Measurements from ENCODE around the gene TEAD1. TPM values are rescaled to one million over a fixed set of nuclear protein-coding genes. Genes with fewer than 3 reads are reported as not detected.

Gene TEAD1
- total RNA-seq, 1 donor from 2014 or later: 27.1 TPM

DNA sequence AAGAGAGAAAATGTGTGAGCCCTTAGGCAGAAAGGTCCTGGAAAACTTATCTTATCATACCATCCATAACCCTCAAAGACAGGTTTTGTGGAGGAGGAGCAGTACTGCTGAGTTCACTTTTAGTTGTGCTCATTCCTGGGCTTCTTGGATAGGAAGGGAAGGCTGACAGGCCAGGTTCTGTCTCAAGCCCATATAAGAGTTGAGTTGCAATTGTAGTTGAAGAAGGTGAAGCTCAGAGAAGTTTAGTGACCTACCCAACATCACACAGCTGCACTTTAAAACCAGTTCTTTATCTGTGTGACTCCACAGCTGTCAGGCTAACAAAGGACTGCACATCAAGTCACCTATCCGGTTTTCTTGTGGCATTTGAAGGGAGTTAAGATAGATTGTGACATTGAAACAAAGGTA is 13.0 kb downstream of the TEAD1 start:
- no peak for DNase-seq

DNA sequence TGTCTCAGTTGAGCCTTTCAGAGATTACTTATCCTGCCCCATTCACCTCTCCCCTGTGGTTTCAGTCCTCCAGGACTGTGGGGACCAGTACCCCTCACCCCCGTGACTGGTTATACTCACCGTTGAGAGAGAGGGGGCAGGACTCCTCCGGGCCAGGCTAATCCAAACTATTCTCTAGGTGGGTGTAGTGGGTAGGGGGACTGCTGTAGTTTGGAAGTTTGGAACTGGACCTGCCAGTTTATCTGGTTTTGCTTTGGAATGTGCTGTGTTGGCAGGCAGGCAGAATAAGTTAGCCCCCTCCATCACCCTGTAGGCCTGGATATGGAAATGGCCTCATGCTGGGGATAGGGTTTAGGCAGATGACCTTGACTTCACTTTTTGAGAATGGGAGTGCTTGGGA is 13.5 kb downstream of the TEAD1 start:
- DNase-seq: no peak

DNA sequence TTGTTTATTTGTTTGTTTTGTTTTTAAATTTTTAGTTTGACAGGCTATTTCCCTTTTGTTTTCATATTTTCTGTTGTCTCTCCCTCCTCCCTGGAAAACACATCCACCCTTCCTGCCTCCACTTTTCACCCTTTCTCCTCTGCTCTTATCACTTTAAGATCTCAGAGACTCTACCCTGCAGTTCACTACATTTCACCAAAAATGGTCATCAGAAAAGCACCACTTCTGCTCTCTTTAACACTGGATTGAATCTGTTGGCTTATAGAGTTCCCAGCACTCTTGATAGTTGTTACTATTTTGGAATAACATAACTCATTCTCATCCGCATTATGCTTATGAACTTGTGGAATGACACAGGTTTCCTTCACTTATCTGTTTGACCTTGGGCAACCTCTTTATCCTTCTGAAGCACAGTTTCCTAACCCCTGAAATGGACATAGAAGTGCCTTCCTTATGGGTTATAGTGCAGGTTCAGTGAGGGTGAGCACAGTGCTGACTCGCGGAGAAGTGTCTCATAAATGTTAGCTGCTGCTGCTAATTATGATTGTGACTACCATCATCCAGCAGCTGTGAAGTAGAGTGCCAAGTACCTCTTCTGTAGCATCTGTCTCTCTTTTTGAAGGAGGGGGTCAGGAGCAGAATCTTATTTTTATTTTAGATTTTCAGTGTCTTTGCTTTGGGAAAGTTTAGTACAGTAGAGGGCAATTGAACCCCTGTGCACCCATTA is 15.0 kb downstream of the TEAD1 start:
- DNase-seq: no peak

DNA sequence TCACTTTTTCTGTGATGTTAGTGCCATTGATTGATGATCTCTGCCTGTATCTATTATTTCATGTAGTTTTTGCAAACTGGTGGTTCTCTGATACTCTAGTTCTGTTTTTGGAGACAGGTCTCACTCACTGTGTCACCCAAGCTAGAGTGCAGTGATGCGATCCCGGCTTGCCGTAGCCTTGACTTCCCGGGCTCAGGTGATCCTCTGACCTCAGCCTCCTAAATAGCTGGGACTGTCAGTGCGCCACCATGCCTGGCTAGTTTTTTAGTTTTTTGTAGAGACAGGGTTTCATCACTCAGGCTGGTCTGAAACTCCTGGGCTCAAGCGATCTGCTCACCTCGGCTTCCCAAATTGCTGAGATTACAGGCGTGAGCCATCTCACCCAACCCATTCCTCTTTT is 16.4 kb downstream of the TEAD1 start:
- DNase-seq: no peak

DNA sequence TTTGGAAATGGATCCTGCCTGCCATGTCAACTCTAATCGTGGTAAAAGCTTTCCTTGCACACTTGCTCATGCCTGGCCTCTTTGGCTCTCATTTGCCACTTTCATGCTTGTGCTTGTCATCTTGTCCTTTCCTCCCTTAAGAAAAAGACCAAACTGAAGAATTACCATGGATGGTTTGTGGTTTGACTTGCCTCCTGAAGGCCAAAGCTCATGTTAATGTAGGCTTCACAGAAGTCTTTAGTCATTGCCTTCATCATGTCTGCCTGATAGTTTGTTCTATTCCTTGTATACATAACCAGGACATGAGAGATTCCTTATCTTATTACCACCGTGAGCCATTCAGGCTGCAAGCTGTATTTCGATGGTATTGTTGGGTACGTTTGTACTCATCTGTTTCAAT is 17.3 kb downstream of the TEAD1 start:
- DNase-seq: no peak

DNA sequence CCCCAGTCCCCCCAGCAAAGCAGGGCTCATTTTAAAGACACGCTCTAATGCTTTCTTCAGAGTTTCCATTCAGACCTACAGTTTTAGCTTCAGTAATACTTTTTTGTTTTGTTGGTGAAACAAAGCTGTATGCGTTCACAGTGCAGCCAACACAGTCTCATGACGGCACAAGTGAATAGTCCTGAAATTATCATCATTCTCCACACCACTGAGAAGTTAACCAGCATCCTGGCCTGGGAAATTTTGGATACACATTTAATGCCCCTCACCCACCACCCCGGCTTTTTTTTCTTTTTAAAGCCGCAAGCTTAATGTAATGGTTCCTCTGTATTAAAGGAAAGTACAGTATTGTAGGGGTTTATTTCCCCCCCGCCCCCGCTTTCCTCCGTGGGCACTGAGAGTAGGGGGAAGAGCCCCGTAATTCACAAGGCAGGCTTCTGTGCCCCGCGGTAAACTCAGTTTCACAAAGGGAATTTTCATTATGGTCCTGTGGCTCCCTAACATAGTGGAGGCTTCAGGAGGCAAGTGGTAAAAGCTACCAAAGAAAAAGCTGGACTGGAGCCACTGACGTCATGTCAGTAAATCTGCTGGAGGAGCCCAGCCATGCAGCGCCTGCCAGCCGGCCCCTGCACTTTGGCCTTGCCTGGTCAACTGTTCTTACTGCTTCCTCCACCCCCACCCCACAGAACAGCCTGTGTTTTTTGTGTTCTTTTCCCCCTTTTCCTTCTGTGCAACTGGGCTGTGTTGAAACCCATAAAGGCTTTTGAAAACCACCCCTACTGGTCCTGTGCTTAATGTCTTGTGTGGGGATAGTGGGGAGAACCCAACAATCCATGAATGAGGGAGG is 18.2 kb downstream of the TEAD1 start:
- peak; percentile 91 for DNase-seq

DNA sequence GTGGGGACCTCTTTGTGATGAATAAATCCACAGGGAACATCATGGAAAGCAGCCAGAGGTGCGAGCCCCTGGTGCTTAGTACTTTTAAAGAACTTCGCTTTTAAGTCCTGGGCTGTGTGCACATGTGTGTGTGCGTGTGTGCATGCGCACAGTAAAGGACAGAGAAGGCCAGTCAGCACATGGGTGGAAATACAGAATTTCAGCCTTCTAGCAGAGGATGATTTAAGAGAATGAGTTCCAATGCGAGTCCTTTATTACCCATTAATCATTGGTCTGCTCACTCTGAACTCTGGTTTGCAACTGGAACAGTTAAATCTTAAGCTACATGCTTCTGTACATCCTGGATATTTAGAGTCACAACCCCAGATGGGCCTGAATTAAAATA is 18.9 kb downstream of the TEAD1 start:
- DNase-seq: no peak

DNA sequence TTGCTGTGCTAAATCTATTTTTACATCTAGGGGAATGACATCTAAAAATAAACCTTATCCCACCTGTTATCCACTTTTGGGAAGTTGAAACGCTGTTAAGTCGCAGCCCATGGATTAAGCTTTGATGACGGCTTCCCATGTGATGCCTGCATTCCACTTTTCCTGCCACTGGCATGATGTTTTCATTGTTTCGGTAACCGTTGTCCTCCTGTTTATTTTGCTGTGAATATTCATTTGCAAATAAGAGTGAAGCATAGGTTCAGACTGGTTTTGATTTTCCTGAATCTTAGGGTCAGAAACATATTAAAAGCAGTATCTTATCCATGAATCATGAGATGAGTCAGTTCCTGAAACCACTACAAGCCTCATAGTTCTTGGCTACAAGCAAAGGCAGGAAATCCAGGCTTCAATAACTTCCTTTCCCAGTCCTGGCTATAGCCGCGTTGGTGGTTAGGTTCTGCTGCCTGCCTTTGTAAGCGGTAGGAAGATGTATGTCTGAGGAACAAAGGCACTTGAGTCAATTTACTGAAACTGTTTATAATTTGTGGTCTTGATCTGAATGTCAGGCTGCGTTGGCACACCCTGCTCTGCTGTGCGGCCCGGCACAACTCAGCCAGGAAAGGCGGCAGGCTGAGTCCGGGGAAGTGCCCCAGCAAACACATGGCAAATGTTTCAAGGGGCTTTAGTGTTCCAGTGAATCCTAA is 19.4 kb downstream of the TEAD1 start:
- peak; percentile 99 for DNase-seq

DNA sequence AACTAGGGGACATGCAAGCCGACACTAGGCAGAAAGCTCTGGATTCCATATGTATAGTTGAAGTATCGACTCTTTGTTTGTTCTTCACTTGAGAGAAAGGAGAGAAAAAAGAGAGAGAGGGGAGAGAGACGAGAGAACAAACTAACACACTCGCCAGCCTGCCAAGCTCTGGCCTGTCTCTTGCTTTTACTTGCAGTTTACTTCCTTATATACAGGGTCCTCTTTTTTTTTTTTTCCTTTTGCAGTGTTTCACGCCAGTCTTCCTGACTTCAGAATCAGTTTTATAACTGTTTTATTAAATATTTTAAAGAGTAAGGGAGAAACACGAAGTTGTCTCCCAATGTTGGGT is 19.9 kb downstream of the TEAD1 start:
- no peak for DNase-seq

DNA sequence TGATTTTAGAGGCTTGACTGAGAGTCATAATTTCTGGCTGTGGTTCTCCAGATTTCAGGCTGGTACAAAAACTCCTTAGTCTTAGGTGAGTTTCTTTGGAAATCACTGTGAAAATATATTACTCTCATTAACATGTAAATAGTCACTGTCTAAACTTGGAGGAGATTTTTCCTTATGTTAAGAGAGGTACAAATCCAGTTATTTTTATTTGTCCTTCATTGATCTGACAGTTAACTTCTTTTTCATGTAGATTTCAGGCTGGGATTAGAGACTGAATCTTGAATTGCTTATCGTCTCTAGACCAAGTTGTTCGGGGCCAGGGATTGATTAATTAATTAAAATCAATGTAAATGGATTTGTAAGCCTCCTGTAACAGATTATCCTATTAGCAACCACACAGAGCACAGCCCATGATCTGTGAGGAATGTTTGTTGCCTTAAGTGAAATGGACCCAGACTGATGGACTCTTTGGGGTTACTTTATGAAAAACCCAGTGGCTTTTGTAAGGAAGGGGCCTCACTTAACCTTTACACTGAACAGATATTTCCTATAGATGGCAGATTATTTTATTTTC is 21.1 kb downstream of the TEAD1 start:
- no peak for DNase-seq

DNA sequence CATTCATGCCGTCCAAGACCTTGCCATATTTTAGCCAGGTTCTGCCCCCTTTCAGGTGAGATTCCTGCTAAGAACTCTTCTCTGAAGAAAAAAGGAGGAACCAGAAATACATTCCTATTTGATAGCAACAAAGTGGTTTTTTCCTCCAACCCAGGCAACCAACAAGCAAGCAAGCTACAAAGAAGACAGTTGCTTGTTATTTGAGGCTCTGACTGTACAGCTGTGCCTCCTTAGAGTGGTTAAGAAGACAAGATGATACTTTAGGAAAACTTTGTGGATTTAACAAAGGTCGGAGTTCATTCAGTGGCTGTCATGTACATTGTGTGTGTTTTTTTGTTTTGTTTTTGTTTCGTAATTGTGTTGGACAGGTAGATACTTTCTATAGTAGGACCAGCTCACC is 21.7 kb downstream of the TEAD1 start:
- no peak for DNase-seq

DNA sequence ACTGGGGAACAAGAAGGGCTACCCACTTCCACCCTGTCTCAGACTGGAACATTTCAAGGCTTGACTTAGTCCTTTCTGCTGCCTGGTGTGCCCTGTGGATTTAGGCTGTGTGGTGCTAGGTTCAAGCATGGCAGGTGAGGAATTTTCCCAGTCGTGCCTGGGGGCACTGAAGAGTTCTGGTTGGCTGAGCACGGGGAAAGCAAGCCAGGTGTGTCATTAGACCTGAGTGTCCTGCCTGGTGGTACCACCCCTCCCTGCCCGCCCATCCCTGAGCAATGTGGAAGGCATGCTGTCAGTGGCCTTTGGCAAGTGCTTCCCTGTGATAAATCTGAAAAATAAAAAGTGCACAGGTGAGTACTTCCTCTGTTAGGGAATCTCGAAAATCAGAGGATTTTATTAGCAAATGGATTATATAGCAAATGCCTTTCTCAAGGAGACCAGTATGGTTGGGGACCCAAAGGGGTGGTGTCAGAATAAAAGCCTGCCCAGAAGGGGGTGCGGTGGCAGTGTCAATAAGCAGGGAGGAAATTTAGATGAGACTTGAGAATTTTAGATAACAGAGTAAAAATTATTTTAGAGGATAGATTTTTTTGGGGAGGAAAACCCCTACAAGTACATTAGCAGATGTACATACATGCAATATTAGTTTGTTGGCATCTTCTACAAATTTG is 22.8 kb downstream of the TEAD1 start:
- no peak for DNase-seq

DNA sequence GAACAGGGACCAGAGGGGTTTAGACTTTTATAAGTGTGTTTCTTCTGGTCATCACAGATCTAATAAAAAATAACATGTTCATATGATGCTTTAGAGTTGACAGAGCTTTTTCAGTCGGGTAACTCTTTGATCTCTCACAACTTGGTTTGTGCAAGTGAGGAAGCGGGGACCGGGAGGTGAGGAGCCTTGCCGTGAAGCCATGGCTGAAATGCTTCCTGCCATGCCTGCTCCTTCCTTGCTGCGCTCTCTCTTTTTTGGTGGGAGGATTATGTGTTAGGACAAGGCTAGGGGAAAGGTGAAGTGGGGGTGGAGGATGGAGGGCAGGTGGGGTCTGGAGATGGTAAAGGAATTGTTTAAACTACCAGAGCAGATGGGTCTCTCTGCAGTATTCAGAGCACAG is 23.8 kb downstream of the TEAD1 start:
- no peak for DNase-seq

DNA sequence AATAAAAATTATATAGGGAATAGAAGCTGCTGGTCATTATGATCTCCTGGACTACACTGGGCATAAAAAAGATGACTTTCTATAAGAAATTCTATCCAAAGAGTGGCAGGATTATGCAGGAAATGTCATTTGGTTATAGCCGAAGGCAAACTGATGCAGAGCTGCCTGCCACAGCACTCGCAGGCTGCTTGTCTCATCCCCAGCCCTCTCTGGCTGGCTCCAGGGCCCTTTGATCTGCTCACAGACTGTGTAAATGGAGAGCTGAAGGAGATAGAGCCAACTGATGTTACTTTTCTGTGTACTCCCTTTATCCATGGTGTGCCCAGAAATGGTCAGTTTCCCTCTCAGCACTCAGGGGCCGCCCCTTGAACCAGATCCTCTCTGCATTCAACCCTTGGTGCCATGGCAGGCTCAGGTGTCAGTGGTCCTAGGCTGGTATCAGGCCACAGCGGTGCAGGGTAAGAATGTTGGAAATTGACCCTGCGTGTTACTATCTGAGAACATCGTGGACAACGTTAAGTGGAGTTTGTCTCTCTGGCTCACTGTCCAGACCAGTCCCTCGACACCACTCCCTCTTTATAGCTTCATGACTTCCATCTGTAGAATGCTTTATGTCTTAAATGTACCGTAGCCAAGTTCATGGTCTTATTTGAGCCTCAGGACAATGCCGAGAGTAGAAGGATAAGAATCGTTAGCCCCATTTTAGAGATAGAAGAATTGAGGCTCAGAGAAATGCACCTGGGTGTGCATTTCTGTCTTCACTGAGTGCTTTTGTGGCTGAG is 27.8 kb downstream of the TEAD1 start:
- no peak for DNase-seq

DNA sequence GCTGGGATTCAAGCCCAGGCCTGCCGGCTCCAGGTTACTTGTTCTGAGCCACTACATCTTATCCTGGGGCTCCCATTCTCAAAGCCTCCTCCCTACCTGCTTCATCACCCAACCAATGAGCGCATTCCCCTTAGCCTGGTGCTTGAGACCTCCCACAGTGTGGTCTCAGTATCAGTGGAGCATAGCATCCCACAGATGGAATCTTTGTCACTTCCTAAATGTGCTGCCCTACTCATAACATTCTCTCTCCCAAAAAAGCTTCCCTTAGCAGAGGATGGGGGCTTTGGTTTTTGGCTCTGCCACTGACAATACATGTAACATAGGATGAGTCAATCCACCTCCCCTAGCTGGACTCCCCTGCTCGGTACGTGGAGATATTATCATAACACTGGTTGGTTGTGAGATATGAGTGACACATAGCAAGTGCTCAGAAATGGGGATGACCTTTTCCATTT is 28.8 kb downstream of the TEAD1 start:
- no peak for DNase-seq

DNA sequence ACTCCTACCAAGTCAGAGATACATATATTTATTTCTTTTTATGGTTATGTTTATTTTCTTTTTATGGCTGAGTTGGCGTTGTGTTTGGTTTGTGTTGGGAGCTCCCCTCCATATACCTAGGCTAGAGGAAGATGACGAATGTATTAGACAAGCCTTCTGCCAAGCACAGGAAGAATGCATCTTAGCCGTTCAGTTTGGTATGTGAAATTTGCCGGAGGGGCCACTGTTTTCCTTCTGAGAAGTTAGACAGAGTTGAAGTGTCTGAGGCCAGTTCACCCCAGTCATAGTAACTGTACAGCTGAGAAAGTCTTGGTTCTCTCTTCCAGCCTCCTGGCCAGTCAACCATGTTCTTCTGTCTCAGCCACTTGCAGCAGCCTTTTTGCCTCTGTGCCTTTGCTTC is 29.8 kb downstream of the TEAD1 start:
- peak; percentile 66 for DNase-seq

DNA sequence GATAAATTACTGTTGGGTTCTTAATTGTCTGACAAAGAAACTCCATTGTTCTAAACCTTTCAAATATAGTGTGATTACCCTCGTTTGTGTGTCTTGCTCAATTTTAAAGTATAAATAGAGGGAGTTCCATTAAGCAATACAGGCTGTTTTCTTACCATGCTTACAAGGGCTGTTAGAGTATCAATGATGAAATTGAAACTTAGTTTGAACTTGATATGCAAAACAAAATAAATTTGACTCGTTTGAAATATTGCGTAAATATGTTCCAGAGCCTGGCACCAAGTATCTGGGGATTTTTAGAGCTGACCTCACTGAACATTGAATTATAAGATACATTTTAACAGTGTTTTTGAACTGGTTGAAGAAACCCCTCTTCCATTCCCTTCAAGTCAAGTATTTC is 31.7 kb downstream of the TEAD1 start:
- DNase-seq: no peak

DNA sequence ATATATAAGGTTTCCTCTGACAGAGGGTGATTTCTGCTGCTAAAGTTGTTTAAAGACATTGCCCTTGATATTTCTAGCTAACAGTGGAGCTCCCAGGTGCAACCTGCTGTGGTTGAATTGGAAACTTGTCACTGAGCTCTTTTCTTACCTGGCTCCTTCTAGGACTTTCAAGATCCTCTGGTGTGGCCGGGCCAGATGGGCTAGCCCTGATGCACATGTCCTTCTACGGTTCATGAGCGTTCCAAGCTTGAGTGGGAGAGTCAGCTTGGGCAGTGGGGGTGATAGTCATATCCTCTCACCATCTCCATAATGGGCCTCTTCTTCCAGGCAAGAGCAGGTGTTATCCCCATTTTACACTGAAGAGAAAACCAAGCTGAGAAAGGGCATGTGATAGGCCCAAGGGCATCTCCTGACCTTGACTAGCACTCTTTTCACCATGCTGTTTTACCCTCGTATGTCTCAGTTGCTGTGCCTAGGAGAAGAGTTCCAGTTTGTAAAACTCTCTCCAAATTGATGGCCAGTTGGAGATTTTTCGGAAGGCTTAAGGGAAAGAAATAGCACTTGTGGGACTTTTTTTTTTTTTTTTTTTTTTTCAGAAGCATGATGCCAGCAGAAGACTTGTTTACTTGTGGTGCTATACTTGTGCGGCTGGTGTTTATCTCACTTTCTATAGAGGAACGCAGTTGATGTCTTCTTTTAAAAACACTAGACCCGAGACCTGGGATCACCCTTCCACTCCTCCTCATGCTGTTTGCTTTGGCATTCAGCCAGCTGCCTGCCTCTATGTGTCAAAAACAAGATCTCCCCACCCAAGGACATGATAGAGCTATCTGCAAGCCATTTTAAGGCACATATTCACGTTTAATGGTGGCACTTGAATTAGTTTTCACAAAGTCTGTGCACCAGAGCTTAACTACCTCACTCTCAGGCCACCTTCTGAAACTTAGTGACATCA is 32.6 kb downstream of the TEAD1 start:
- peak; percentile 55 for DNase-seq

DNA sequence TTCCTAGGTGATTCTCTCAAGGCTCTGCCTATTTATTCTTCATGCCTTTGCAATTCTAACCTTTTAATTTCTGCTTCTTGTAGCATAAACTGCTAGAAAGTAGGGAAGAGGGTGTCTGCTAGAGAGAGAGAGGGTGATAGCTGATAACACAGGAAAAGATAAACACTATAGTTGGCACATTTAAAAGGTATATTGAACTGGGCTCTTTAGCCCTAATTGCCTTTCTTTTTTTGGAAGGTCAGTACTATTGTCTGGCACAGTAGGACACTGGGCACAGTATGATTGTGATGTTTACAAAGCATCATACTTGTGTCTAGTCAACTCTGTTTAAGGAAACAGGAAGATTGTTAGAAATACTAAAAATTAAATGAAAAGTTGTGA is 33.3 kb downstream of the TEAD1 start:
- DNase-seq: no peak

DNA sequence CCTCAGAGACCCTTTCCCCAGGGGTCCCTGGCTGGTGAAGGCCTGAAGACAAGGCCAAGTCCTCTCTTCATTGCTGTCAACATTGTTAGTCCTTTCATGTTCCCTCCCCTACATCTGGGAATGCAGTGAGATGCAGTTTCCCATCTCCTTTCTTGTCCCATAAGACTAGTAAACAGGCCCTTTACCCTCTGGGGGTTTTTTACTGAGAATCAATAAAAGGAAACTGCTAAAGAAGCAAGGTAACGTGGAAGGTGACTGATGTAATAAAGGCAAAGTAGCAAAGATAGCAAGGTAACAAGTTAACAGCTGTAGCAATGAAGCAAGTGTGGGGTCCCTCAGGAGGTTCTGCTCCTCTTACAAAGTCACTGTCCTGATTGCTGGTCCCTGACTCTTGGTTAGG is 37.3 kb downstream of the TEAD1 start:
- DNase-seq: no peak

DNA sequence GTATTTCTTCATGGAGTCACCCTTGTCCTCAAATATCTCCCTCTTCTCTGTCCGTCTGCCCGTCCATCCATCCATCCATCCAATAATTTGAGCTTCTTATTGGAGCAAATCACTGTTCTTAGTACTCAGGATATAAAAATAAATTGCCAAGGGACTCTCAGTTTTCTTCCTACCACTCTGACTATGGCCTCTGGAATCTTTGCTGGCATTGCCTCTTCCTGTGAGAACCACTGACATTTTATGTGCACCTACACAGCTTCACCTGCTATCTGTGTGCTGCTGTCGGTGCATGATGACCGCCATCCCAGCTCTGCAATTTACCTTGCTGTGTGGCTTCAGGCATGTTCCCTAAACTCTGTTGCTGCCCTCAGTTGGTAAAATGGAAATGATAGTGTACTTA is 37.9 kb downstream of the TEAD1 start:
- DNase-seq: no peak

Data from dermis blood vessel endothelial cell (primary cell).